WTC11 (cell line): ENCODE data around the gene BCL2L1. TPM values are rescaled to one million over a fixed set of nuclear protein-coding genes. Genes with fewer than 3 reads are reported as not detected.

ENCODE experiments used
- ATAC-seq: fragments of 200-7000 bp; cut with Tn5 transposase; 2 replicates; pipeline ENCODE4 v1.10.0; 2021; ENCODE audit warnings: mild to moderate bottlenecking, moderate library complexity
- CTCF ChIA-PET: fragments of 300-600 bp; sonication (Branson Sonifier 250); formaldehyde crosslinking; loops from one replicate; lab custom pipeline; 2021; ENCODE audit warnings: antibody characterized with exemption; lab: Charles Lee
- POLR2A ChIA-PET: fragments of 350-600 bp; sonication (Branson Sonifier 250); formaldehyde crosslinking; loops from one replicate; lab custom pipeline; 2021; ENCODE audit warnings: antibody characterized with exemption; lab: Charles Lee
- DNase-seq: peaks from one replicate; pipeline ENCODE4 v3.0.0; 2021; ENCODE audit warnings: low spot score
- H3K27ac Mint-ChIP-seq: 2 replicates; pipeline ENCODE4 v1.8.0; 2021; ENCODE audit warnings: mixed read lengths
- H3K27me3 Mint-ChIP-seq: 2 replicates; pipeline ENCODE4 v1.8.0; 2021; ENCODE audit warnings: low read depth, mild to moderate bottlenecking, moderate library complexity, mixed read lengths
- H3K36me3 Mint-ChIP-seq: 2 replicates; pipeline ENCODE4 v1.8.0; 2021; ENCODE audit warnings: mixed read lengths
- H3K4me1 Mint-ChIP-seq: 2 replicates; pipeline ENCODE4 v1.8.0; 2022; ENCODE audit warnings: mixed read lengths
- H3K4me3 Mint-ChIP-seq: 2 replicates; pipeline ENCODE4 v1.8.0; 2021; ENCODE audit warnings: mild to moderate bottlenecking, moderate library complexity, mixed read lengths
- H3K9me3 Mint-ChIP-seq: 2 replicates; pipeline ENCODE4 v1.8.0; 2021; ENCODE audit warnings: mixed read lengths
- FOXK1 ChIP-seq: sonication (generic); formaldehyde crosslinking; IDR thresholded peaks from 2 replicates; pipeline ENCODE4 v1.8.0; 2022; ENCODE audit warnings: mild to moderate bottlenecking, moderate library complexity, missing genetic modification reagents
- FOXP1 ChIP-seq: sonication (generic); formaldehyde crosslinking; IDR thresholded peaks from 2 replicates; pipeline ENCODE4 v1.8.0; 2022; ENCODE audit warnings: missing genetic modification reagents, mild to moderate bottlenecking, moderate library complexity, borderline replicate concordance
- GABPB1 ChIP-seq: sonication (generic); formaldehyde crosslinking; IDR thresholded peaks from 2 replicates; pipeline ENCODE4 v1.8.1; 2023; ENCODE audit warnings: mild to moderate bottlenecking, missing genetic modification reagents
- HMGA2 ChIP-seq: fragments of 250-450 bp; sonication (Bioruptor Pico); IDR thresholded peaks from 2 replicates; pipeline ENCODE4 v1.4.0; 2021; ENCODE audit warnings: mild to moderate bottlenecking, moderate library complexity
- KAT7 ChIP-seq: sonication (generic); formaldehyde crosslinking; IDR thresholded peaks from 2 replicates; pipeline ENCODE4 v1.8.1; 2023; ENCODE audit warnings: missing genetic modification reagents, mild to moderate bottlenecking, borderline replicate concordance
- NFE2L1 ChIP-seq: sonication (generic); formaldehyde crosslinking; IDR thresholded peaks from 2 replicates; pipeline ENCODE4 v1.8.1; 2023; ENCODE audit warnings: missing genetic modification reagents
- PRRX2 ChIP-seq: fragments of 250-450 bp; sonication (Bioruptor Pico); IDR thresholded peaks from 2 replicates; pipeline ENCODE4 v1.8.0; 2021; ENCODE audit warnings: mild to moderate bottlenecking
- RORB ChIP-seq: fragments of 250-450 bp; sonication (Bioruptor Pico); IDR thresholded peaks from 2 replicates; pipeline ENCODE4 v1.9.0; 2021; ENCODE audit warnings: mild to moderate bottlenecking
- ZNF317 ChIP-seq: sonication (generic); formaldehyde crosslinking; IDR thresholded peaks from 2 replicates; pipeline ENCODE4 v1.8.1; 2023; ENCODE audit warnings: low read depth, mild to moderate bottlenecking, moderate library complexity, missing genetic modification reagents, borderline replicate concordance
- ZNF416 ChIP-seq: fragments of 250-450 bp; sonication (Bioruptor Pico); IDR thresholded peaks from 2 replicates; pipeline ENCODE4 v1.9.0; 2021; ENCODE audit warnings: mild to moderate bottlenecking, inconsistent platforms
- total RNA-seq: library from RNA; stranded (reverse); gene quantifications from 3 replicates; pipeline ENCODE4 v1.2.3, GENCODE V29; 2021
- TF ChIP-seq, protein P1 (sequence below): sonication (generic); formaldehyde crosslinking; conservative IDR thresholded peaks from 2 replicates; pipeline ENCODE4 v1.8.1; 2023; ENCODE audit warnings: mild to moderate bottlenecking, low read depth, missing genetic modification reagents, moderate library complexity
- TF ChIP-seq, protein P2 (sequence below): sonication (generic); formaldehyde crosslinking; IDR thresholded peaks from 2 replicates; pipeline ENCODE4 v1.8.0; 2023; ENCODE audit warnings: missing genetic modification reagents, mild to moderate bottlenecking, borderline replicate concordance
- TF ChIP-seq, protein P3 (sequence below): sonication (generic); formaldehyde crosslinking; IDR thresholded peaks from 2 replicates; pipeline ENCODE4 v1.8.1; 2022; ENCODE audit warnings: mild to moderate bottlenecking, moderate library complexity, missing genetic modification reagents
- TF ChIP-seq, protein P4 (sequence below): sonication (generic); formaldehyde crosslinking; IDR thresholded peaks from 2 replicates; pipeline ENCODE4 v1.8.0; 2022; ENCODE audit warnings: mild to moderate bottlenecking, missing genetic modification reagents
- TF ChIP-seq, protein P5 (sequence below): sonication (generic); formaldehyde crosslinking; IDR thresholded peaks from 2 replicates; pipeline ENCODE4 v1.8.1; 2023; ENCODE audit warnings: mild to moderate bottlenecking, missing genetic modification reagents
- TF ChIP-seq, protein P6 (sequence below): sonication (generic); formaldehyde crosslinking; IDR thresholded peaks from 2 replicates; pipeline ENCODE4 v1.8.0; 2022; ENCODE audit warnings: mild to moderate bottlenecking, missing genetic modification reagents

BCL2L1 gene
- total RNA-seq, 1 experiment from 2014 or later, result 62.0 TPM

DNA sequence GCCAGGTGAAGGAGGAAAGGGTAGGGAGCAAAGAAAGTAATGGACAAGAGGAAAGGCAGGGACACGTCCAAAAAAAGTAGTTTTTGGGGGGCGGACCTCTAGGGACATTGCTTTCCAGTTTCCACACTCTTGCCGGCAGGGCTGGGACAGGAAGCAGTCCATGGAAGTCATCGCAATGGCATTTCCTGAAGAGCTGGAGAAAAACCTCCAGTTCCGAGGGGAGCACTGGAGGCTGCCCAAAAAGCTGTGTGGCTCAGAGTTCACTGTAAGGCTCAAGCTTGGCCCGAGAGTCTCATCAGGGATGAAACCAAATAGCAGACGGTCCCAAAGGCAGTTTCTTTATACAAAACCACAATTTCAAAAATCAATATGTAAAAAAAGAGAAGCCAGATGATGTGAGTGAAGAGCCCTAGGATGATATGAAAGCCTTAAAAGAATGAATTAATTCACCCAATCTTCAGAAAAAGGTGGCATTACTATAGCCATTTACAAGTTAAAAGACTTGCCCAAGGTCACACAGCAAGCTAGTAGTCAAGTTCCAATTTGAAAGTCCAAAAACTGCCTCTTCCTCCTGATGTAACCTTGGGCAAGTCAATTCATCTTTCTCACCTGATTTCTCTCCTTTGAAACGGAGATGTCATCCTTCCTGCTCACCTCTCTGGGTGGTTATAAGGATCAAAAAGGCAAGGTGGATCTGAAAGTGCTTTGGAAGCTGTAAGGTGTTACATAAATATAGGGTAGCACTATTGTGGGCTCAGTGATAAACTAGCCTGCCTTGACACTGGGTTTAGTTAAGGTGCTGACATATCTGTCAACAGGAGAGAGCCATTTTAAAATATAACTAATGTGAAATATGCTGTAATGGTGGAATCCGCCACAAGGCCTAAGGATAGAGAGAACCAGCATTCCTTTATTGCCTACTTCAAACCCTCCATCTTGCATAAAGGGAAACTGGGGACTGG, 9.1 kb downstream of the BCL2L1 start:
- POLR2A ChIA-PET, result interaction anchor here (0.6 to 3.3 kb wide), 6 partner anchors 8 to 104 kb away, joined by 3 to 32 read pairs (median 3); partner anchors contain the start of genes BCL2L1 and TPX2

DNA sequence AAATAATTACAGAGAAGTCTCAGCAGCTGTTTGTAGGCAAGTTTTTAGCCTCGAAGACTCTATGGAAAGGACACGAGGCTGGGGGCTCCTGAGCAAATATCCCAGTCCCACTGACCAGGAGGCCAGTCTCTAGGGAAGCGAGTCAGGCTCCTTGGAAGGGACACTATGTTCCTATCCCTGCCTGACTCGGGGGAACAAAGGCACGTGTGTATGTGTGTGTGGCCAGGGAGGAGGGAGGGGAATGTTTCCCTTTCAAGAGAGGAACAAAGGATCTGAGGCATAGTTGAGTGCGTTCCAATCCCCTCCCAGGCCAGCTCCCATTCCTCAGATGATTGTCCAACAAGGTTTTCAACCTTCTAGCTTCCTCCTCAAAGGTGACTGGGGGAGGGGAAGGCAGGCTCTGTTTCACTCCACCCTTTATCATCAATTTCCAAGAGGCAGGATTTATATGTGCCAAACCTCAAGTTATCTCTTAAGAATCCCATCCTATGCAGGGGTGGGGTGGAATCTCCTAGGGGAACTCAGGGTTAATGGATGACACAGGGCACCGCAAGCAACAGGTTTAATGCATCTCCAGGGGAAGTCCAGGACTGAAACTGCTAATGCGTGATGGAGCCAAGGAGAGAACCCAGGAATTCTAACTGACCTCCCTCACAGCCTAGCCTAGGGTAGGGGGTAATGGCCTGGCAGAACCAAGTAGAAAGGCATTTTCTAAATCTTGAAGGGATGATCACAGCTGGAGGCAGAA, 9.9 kb downstream of the BCL2L1 start:
- peaks cover 27% of the 10 kb centered on the region for H3K36me3 Mint-ChIP-seq
- peaks cover 88% of the 10 kb centered on the region for H3K4me1 Mint-ChIP-seq
- CTCF ChIA-PET, result interaction anchor here (1.3 to 5.4 kb wide), 6 partner anchors 11 to 126 kb away, joined by 4 to 69 read pairs (median 12); partner anchors contain the start of gene BCL2L1

More for the DNA sequence above, 9.1 kb downstream of the BCL2L1 start:
- Mint-ChIP-seq H3K9me3 (no peaks in the 10 kb centered on the region), H3K4me1 (peaks cover 83% of the 10 kb centered on the region), H3K27ac (peak overlapping the region; percentile 93), H3K36me3 (peaks cover 28% of the 10 kb centered on the region), H3K4me3 (peak overlapping the region; percentile 45), H3K27me3 (no peaks in the 10 kb centered on the region)
- CTCF ChIA-PET, result interaction anchor here (1.0 to 5.4 kb wide), 7 partner anchors 10 to 156 kb away, joined by 4 to 69 read pairs (median 11); partner anchors contain the start of gene BCL2L1
- ATAC-seq, result peak; percentile 17
- TF ChIP-seq, protein P1, sequence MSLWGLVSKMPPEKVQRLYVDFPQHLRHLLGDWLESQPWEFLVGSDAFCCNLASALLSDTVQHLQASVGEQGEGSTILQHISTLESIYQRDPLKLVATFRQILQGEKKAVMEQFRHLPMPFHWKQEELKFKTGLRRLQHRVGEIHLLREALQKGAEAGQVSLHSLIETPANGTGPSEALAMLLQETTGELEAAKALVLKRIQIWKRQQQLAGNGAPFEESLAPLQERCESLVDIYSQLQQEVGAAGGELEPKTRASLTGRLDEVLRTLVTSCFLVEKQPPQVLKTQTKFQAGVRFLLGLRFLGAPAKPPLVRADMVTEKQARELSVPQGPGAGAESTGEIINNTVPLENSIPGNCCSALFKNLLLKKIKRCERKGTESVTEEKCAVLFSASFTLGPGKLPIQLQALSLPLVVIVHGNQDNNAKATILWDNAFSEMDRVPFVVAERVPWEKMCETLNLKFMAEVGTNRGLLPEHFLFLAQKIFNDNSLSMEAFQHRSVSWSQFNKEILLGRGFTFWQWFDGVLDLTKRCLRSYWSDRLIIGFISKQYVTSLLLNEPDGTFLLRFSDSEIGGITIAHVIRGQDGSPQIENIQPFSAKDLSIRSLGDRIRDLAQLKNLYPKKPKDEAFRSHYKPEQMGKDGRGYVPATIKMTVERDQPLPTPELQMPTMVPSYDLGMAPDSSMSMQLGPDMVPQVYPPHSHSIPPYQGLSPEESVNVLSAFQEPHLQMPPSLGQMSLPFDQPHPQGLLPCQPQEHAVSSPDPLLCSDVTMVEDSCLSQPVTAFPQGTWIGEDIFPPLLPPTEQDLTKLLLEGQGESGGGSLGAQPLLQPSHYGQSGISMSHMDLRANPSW (CRISPR knock-in tag), result no peak
- TF ChIP-seq HMGA2 (no peak), FOXP1 (no peak), ZNF416 (no peak), ZNF317 (CRISPR knock-in tag) (no peak)
- TF ChIP-seq, protein P2, sequence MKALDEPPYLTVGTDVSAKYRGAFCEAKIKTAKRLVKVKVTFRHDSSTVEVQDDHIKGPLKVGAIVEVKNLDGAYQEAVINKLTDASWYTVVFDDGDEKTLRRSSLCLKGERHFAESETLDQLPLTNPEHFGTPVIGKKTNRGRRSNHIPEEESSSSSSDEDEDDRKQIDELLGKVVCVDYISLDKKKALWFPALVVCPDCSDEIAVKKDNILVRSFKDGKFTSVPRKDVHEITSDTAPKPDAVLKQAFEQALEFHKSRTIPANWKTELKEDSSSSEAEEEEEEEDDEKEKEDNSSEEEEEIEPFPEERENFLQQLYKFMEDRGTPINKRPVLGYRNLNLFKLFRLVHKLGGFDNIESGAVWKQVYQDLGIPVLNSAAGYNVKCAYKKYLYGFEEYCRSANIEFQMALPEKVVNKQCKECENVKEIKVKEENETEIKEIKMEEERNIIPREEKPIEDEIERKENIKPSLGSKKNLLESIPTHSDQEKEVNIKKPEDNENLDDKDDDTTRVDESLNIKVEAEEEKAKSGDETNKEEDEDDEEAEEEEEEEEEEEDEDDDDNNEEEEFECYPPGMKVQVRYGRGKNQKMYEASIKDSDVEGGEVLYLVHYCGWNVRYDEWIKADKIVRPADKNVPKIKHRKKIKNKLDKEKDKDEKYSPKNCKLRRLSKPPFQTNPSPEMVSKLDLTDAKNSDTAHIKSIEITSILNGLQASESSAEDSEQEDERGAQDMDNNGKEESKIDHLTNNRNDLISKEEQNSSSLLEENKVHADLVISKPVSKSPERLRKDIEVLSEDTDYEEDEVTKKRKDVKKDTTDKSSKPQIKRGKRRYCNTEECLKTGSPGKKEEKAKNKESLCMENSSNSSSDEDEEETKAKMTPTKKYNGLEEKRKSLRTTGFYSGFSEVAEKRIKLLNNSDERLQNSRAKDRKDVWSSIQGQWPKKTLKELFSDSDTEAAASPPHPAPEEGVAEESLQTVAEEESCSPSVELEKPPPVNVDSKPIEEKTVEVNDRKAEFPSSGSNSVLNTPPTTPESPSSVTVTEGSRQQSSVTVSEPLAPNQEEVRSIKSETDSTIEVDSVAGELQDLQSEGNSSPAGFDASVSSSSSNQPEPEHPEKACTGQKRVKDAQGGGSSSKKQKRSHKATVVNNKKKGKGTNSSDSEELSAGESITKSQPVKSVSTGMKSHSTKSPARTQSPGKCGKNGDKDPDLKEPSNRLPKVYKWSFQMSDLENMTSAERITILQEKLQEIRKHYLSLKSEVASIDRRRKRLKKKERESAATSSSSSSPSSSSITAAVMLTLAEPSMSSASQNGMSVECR (CRISPR knock-in tag), result no peak
- TF ChIP-seq, protein P3, sequence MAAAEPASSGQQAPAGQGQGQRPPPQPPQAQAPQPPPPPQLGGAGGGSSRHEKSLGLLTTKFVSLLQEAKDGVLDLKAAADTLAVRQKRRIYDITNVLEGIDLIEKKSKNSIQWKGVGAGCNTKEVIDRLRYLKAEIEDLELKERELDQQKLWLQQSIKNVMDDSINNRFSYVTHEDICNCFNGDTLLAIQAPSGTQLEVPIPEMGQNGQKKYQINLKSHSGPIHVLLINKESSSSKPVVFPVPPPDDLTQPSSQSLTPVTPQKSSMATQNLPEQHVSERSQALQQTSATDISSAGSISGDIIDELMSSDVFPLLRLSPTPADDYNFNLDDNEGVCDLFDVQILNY (CRISPR knock-in tag), result no peak
- TF ChIP-seq, all 79 proteins: peak for 0
- DNase-seq, result no peak

More for the DNA sequence above, 9.9 kb downstream of the BCL2L1 start:
- Mint-ChIP-seq H3K4me3 (peak overlapping the region; percentile 45), H3K27ac (peak overlapping the region; percentile 93), H3K9me3 (no peaks in the 10 kb centered on the region), H3K27me3 (no peaks in the 10 kb centered on the region)
- POLR2A ChIA-PET, result interaction anchor here (0.6 to 3.3 kb wide), 6 partner anchors 9 to 104 kb away, joined by 3 to 32 read pairs (median 5); partner anchors contain the start of genes BCL2L1 and TPX2
- DNase-seq, result peak; percentile 57
- TF ChIP-seq GABPB1, result peak; percentile 45; the same call in 1 of the 2 replicates
- no peak for TF ChIP-seq NFE2L1 (CRISPR knock-in tag)
- TF ChIP-seq PRRX2 (CRISPR knock-in tag), result no peak
- TF ChIP-seq RORB (CRISPR knock-in tag), result no peak
- TF ChIP-seq KAT7 (CRISPR knock-in tag), result no peak
- TF ChIP-seq, protein P4, sequence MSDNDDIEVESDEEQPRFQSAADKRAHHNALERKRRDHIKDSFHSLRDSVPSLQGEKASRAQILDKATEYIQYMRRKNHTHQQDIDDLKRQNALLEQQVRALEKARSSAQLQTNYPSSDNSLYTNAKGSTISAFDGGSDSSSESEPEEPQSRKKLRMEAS (CRISPR knock-in tag), result 0 out of 2 replicates have a peak, but pooled peaks have one; percentile 27
- peak; percentile 59; the same call in 1 of the 2 replicates for TF ChIP-seq FOXK1
- TF ChIP-seq, protein P5, sequence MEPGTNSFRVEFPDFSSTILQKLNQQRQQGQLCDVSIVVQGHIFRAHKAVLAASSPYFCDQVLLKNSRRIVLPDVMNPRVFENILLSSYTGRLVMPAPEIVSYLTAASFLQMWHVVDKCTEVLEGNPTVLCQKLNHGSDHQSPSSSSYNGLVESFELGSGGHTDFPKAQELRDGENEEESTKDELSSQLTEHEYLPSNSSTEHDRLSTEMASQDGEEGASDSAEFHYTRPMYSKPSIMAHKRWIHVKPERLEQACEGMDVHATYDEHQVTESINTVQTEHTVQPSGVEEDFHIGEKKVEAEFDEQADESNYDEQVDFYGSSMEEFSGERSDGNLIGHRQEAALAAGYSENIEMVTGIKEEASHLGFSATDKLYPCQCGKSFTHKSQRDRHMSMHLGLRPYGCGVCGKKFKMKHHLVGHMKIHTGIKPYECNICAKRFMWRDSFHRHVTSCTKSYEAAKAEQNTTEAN, result 0 out of 2 replicates have a peak, but pooled peaks have one; percentile 40
- TF ChIP-seq, protein P6, sequence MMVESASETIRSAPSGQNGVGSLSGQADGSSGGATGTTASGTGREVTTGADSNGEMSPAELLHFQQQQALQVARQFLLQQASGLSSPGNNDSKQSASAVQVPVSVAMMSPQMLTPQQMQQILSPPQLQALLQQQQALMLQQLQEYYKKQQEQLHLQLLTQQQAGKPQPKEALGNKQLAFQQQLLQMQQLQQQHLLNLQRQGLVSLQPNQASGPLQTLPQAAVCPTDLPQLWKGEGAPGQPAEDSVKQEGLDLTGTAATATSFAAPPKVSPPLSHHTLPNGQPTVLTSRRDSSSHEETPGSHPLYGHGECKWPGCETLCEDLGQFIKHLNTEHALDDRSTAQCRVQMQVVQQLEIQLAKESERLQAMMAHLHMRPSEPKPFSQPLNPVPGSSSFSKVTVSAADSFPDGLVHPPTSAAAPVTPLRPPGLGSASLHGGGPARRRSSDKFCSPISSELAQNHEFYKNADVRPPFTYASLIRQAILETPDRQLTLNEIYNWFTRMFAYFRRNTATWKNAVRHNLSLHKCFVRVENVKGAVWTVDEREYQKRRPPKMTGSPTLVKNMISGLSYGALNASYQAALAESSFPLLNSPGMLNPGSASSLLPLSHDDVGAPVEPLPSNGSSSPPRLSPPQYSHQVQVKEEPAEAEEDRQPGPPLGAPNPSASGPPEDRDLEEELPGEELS (CRISPR knock-in tag), result no peak
- peak; percentile 81 for ATAC-seq
